IPS-18c (cell line): ENCODE measurements around the gene PRR30.
"Not testable (repeated sequence)": the region's sequence is repeated elsewhere in the genome, so short reads cannot be mapped to it uniquely, and the experiment has no call there.

Experiments used
- H3K4me3 ChIP-seq: 2 replicates; pipeline ENCODE4 v1.7.0; 2013; ENCODE audit warnings: low read depth, mild to moderate bottlenecking, low read length, moderate library complexity; ENCODE audit not compliant: insufficient read depth
- H3K9me3 ChIP-seq: one replicate; pipeline ENCODE4 v1.6.1; 2013; ENCODE audit warnings: mild to moderate bottlenecking, low read length, moderate library complexity; ENCODE audit not compliant: control insufficient read depth, insufficient read depth

The PRR30 gene

GRCh38 chr2:27118525-27119329, 20.5 kb downstream of the PRR30 start, which contains the start of gene CGREF1:
TSS of gene CGREF1 (minus strand) at chr2:27119128. CDS start at chr2:27104366, 14,762 bp downstream.
- no peaks in the 10 kb centered on the region for H3K9me3 ChIP-seq
- H3K4me3 ChIP-seq = peak within 1 kb of the TSS; percentile 52

GRCh38 chr2:27117995-27118524, 21.1 kb downstream of the PRR30 start:
- Histone ChIP-seq H3K4me3 (peak overlapping the region; percentile 52), H3K9me3 (no peaks in the 10 kb centered on the region)

GRCh38 chr2:27115519-27115918, 23.7 kb downstream of the PRR30 start:
- H3K4me3 ChIP-seq = no peak overlapping the region
- no peaks in the 10 kb centered on the region for H3K9me3 ChIP-seq

- not testable (repeated sequence) for H3K9me3 ChIP-seq, H3K4me3 ChIP-seq
Observed at GRCh38 chr2:27111392-27112078, 27.7 kb downstream of the PRR30 start.

- H3K9me3 ChIP-seq, H3K4me3 ChIP-seq: not testable (repeated sequence)
Observed at GRCh38 chr2:27110603-27111352, 28.4 kb downstream of the PRR30 start.

GRCh38 chr2:27109083-27109482, 30.1 kb downstream of the PRR30 start:
- no peaks in the 10 kb centered on the region for H3K9me3 ChIP-seq
- no peak overlapping the region for H3K4me3 ChIP-seq

- H3K9me3 ChIP-seq = no peaks in the 10 kb centered on the region
- H3K4me3 ChIP-seq = no peak overlapping the region
Observed at GRCh38 chr2:27108221-27108620, 31.0 kb downstream of the PRR30 start.

GRCh38 chr2:27105981-27106380, 33.2 kb downstream of the PRR30 start:
- H3K4me3 ChIP-seq = no peak overlapping the region

GRCh38 chr2:27102329-27102728, 36.9 kb downstream of the PRR30 start:
- no peak overlapping the region for H3K4me3 ChIP-seq

More at GRCh38 chr2:27105981-27106380, 33.2 kb downstream of the PRR30 start:
- no peaks in the 10 kb centered on the region for H3K9me3 ChIP-seq

GRCh38 chr2:27100036-27100435, 39.2 kb downstream of the PRR30 start:
- Histone ChIP-seq H3K9me3 (no peaks in the 10 kb centered on the region), H3K4me3 (no peak overlapping the region)

More at GRCh38 chr2:27102329-27102728, 36.9 kb downstream of the PRR30 start:
- no peaks in the 10 kb centered on the region for H3K9me3 ChIP-seq

- Histone ChIP-seq H3K4me3 (no peak overlapping the region), H3K9me3 (no peaks in the 10 kb centered on the region)
Observed at GRCh38 chr2:27099334-27099955, 39.8 kb downstream of the PRR30 start.

GRCh38 chr2:27097341-27097740, 41.9 kb downstream of the PRR30 start:
- Histone ChIP-seq H3K4me3 (no peak overlapping the region), H3K9me3 (no peaks in the 10 kb centered on the region)

GRCh38 chr2:27096748-27097297, 42.4 kb downstream of the PRR30 start:
- no peak overlapping the region for H3K4me3 ChIP-seq
- no peaks in the 10 kb centered on the region for H3K9me3 ChIP-seq

GRCh38 chr2:27095745-27096651, 43.2 kb downstream of the PRR30 start:
- Histone ChIP-seq H3K4me3 (peak overlapping the region; percentile 44), H3K9me3 (no peaks in the 10 kb centered on the region)

GRCh38 chr2:27095427-27095744, 43.8 kb downstream of the PRR30 start:
- H3K4me3 ChIP-seq = no peak overlapping the region
- H3K9me3 ChIP-seq = no peaks in the 10 kb centered on the region

GRCh38 chr2:27094353-27094984, 44.7 kb downstream of the PRR30 start:
- no peak overlapping the region for H3K4me3 ChIP-seq
- no peaks in the 10 kb centered on the region for H3K9me3 ChIP-seq
